ENCODE results near the gene ZFPM1. TPM values are rescaled to one million over a fixed set of nuclear protein-coding genes. Genes with fewer than 3 reads are reported as not detected.

The ZFPM1 gene
- total and polyA plus RNA-seq, 2 of the 8 experiments (the other 6 are each of a cell fraction or from before 2014, with no cell fraction given), result 0.74 to 4.8 TPM

GRCh38 chr16:88472069-88472468, 19.0 kb downstream of the ZFPM1 start:
- Histone ChIP-seq H3K79me2 (ENCODE audit: control insufficient read depth in 1 of 2, insufficient read depth in 2 of 2, low read length in 2 of 2) (no peaks in the 10 kb centered on the region), H3K4me2 (ENCODE audit: insufficient read depth in 1 of 2, low read depth in 2 of 2, low read length in 2 of 2) (no peak overlapping the region), H3K79me1 (ENCODE audit: low read depth, low read length) (no peaks in the 10 kb centered on the region), H3K9ac (replicated peaks in 1 of 4; ENCODE audit: extremely low read depth in 1 of 4, low read depth in 3 of 4, low read length in 3 of 4) (no peak overlapping the region), H3K36me3 (ENCODE audit: control insufficient read depth in 2 of 4, insufficient read depth in 4 of 4, low read length in 3 of 4) (no peaks in the 10 kb centered on the region), H3K9me3 (ENCODE audit: insufficient read depth in 2 of 2, low read depth in 1 of 2, low read length in 1 of 2) (no peaks in the 10 kb centered on the region), H3K18ac (ENCODE audit: extremely low read depth, low read length) (no peak overlapping the region), H3K23me2 (ENCODE audit: low read depth, low read length) (no peaks in the 10 kb centered on the region; the same call in 1 of the 2 replicates), H2BK15ac (ENCODE audit: low read length) (no peak overlapping the region), H3K4me3 (ENCODE audit: extremely low read depth in 1 of 4, insufficient read depth in 2 of 4, low read depth in 3 of 4, low read length in 4 of 4) (no peak overlapping the region), H2BK120ac (replicated peaks; ENCODE audit: low read depth, low read length) (no peak overlapping the region), H4K8ac (ENCODE audit: extremely low read depth, insufficient read depth, low read length) (no peak overlapping the region), H3K27ac (ENCODE audit: low read depth, low read length) (no peak overlapping the region), H2BK12ac (ENCODE audit: low read depth, low read length) (no peak overlapping the region), H3K4me1 (replicated peaks in 1 of 4; ENCODE audit: control insufficient read depth in 3 of 4, insufficient read depth in 4 of 4, low read length in 3 of 4) (peaks cover 0 to 9% (median 4%) of the 10 kb centered on the region in 4 experiments; a peak in 5 of 7 replicates), H4K5ac (ENCODE audit: insufficient read length, low read depth, low read length) (no peak overlapping the region), H4K20me1 (replicated peaks in 1 of 2; ENCODE audit: control insufficient read depth in 1 of 2, insufficient read depth in 2 of 2, low read length in 2 of 2) (peaks cover 0 to 4% of the 10 kb centered on the region in 2 experiments), H3K23ac (ENCODE audit: insufficient read length) (no peak overlapping the region), H2BK20ac (ENCODE audit: low read length) (no peak overlapping the region), H2AK5ac (ENCODE audit: low read depth, low read length) (no peak overlapping the region), H4K91ac (replicated peaks; ENCODE audit: insufficient read length, low read length) (no peak overlapping the region), H2BK5ac (ENCODE audit: low read depth, low read length) (no peak overlapping the region), H3K27me3 (replicated peaks in 1 of 4; ENCODE audit: control insufficient read depth in 3 of 4, extremely low read depth in 1 of 4, insufficient read depth in 3 of 4, low read length in 3 of 4) (no peaks in the 10 kb centered on the region), H3K14ac (ENCODE audit: insufficient read length) (no peak overlapping the region), H2AFZ (ENCODE audit: low read length) (no peak overlapping the region), H3K4ac (replicated peaks; ENCODE audit: insufficient read length, low read depth, low read length) (no peak overlapping the region), H3K56ac (replicated peaks; ENCODE audit: insufficient read length, low read depth, low read length) (no peak overlapping the region)
- DNase-seq (ENCODE audit: low read depth in 1 of 2, low spot score in 2 of 2), result no peak
- WGBS, 2 experiments (ENCODE audit: extremely low coverage in 1 of 2, insufficient coverage in 1 of 2, insufficient read length in 1 of 2, insufficient replicate concordance in 2 of 2, low coverage in 1 of 2, low lambda C conversion rate in 2 of 2, missing lambda C conversion rate in 1 of 2), result 94% methylated on average over 9 of the region's 12 CpGs; no CpG with 5 or more reads in 1 of the 2 experiments
- no peak for FAIRE-seq
- ChIA-PET CTCF (ENCODE audit: partially characterized antibody) (interaction anchor here (0.6 to 1.4 kb wide), 4 partner anchors 18 to 89 kb away, joined by 3 read pairs; no protein-coding TSS in a partner anchor), POLR2A (ENCODE audit: partially characterized antibody) (no interaction called here)
- TF ChIP-seq TBP (IDR thresholded peaks at IDR 0.05; ENCODE audit: low read depth, low read length) (no peak), BRCA1 (IDR thresholded peaks at IDR 0.05; ENCODE audit: low read depth, low read length) (no peak), POLR2AphosphoS5 (IDR thresholded peaks at IDR 0.05; ENCODE audit: low read depth, low read length) (no peak), KDM5A (IDR thresholded peaks at IDR 0.05; ENCODE audit: low read length) (no peak), RBBP5 (IDR thresholded peaks at IDR 0.05; ENCODE audit: borderline replicate concordance, low read depth, low read length) (no peak), SP4 (IDR thresholded peaks at IDR 0.05; ENCODE audit: low read length) (no peak), EGR1 (IDR thresholded peaks at IDR 0.05; ENCODE audit: borderline replicate concordance, low read depth, low read length) (no peak), TEAD4 (IDR thresholded peaks at IDR 0.05; ENCODE audit: low read depth, low read length) (no peak), MAFK (IDR thresholded peaks at IDR 0.05; ENCODE audit: low read depth, low read length) (no peak), GTF2F1 (IDR thresholded peaks at IDR 0.05; ENCODE audit: borderline replicate concordance, low read depth, low read length) (no peak), CTCF (IDR thresholded peaks at IDR 0.05; ENCODE audit: control extremely low read depth in 1 of 3, insufficient read depth in 1 of 3, low read depth in 1 of 3, low read length in 3 of 3) (no peak), CTBP2 (IDR thresholded peaks at IDR 0.05; ENCODE audit: borderline replicate concordance, insufficient read depth, insufficient read length, low read length) (no peak), SP1 (IDR thresholded peaks at IDR 0.05; ENCODE audit: low read depth, low read length) (no peak)
